Glutamatergic neuron (in vitro differentiated cells): Measurements from ENCODE around the gene DENR. TPM values are rescaled to one million over a fixed set of nuclear protein-coding genes. Genes with fewer than 3 reads are reported as not detected.

Source experiments
- DNase-seq: peaks from one replicate; pipeline ENCODE4 v3.0.0; 2022
- H3K27ac Mint-ChIP-seq: one replicate; pipeline ENCODE4 v1.8.0; 2020; ENCODE audit warnings: mild to moderate bottlenecking, mixed read lengths, inconsistent platforms; ENCODE audit not compliant: unreplicated experiment
- H3K27me3 Mint-ChIP-seq: one replicate; pipeline ENCODE4 v1.8.0; 2020; ENCODE audit warnings: mild to moderate bottlenecking, moderate library complexity, mixed read lengths, inconsistent platforms; ENCODE audit not compliant: unreplicated experiment
- H3K36me3 Mint-ChIP-seq: one replicate; pipeline ENCODE4 v1.8.0; 2020; ENCODE audit warnings: mild to moderate bottlenecking, mixed read lengths, inconsistent platforms; ENCODE audit not compliant: unreplicated experiment
- H3K4me1 Mint-ChIP-seq: one replicate; pipeline ENCODE4 v1.8.0; 2020; ENCODE audit warnings: mild to moderate bottlenecking, low read depth, mixed read lengths, inconsistent platforms; ENCODE audit not compliant: unreplicated experiment
- H3K4me3 Mint-ChIP-seq: one replicate; pipeline ENCODE4 v1.8.0; 2020; ENCODE audit warnings: mild to moderate bottlenecking, mixed read lengths, inconsistent platforms; ENCODE audit not compliant: unreplicated experiment
- H3K9me3 Mint-ChIP-seq: one replicate; pipeline ENCODE4 v1.8.0; 2020; ENCODE audit warnings: mild to moderate bottlenecking, moderate library complexity, mixed read lengths, inconsistent platforms; ENCODE audit not compliant: unreplicated experiment
- total RNA-seq: library from RNA; stranded (reverse); fragmentation: NEBNext Ultra II Directional; extraction: Animal tissue kit (Norgen Biotek cat#: 25700); gene quantifications from one replicate; pipeline ENCODE4 v1.2.1, GENCODE V29; 2021; ENCODE audit not compliant: unreplicated experiment
- TF ChIP-seq, protein P1 (sequence below): fragments of 200-600 bp; sonication (generic); IDR thresholded peaks from one replicate; pipeline ENCODE4 v1.5.0; 2021; ENCODE audit not compliant: partially characterized antibody, unreplicated experiment

The DENR gene
- total RNA-seq, 1 donor from 2014 or later: 42.7 TPM

DNA sequence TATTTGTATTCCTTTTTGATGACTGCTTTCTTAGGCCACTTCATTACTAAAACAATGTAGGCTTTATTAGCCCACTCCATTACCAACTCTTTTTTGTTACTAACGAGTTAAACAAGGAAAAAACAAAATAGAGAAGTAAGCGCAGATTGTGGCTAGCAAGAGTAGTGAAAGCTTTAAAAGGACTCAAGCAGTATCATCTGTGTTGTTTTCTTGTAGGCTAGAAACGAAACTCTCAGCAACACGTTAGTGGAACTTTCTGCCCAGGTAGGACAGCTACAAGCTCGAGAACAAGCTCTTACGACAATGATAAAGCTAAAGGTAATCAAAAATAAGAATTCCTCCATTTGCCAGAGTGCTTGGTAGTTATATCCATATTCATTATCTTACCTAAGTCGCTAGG is 32.9 kb downstream of the DENR start:
- Mint-ChIP-seq H3K27me3 (no peaks in the 10 kb centered on the region), H3K4me1 (no peaks in the 10 kb centered on the region), H3K9me3 (peaks cover 2% of the 10 kb centered on the region), H3K36me3 (no peaks in the 10 kb centered on the region), H3K4me3 (no peak overlapping the region), H3K27ac (no peak overlapping the region)
- no peak for DNase-seq
- TF ChIP-seq, protein P1, sequence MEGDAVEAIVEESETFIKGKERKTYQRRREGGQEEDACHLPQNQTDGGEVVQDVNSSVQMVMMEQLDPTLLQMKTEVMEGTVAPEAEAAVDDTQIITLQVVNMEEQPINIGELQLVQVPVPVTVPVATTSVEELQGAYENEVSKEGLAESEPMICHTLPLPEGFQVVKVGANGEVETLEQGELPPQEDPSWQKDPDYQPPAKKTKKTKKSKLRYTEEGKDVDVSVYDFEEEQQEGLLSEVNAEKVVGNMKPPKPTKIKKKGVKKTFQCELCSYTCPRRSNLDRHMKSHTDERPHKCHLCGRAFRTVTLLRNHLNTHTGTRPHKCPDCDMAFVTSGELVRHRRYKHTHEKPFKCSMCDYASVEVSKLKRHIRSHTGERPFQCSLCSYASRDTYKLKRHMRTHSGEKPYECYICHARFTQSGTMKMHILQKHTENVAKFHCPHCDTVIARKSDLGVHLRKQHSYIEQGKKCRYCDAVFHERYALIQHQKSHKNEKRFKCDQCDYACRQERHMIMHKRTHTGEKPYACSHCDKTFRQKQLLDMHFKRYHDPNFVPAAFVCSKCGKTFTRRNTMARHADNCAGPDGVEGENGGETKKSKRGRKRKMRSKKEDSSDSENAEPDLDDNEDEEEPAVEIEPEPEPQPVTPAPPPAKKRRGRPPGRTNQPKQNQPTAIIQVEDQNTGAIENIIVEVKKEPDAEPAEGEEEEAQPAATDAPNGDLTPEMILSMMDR: no peak

DNA sequence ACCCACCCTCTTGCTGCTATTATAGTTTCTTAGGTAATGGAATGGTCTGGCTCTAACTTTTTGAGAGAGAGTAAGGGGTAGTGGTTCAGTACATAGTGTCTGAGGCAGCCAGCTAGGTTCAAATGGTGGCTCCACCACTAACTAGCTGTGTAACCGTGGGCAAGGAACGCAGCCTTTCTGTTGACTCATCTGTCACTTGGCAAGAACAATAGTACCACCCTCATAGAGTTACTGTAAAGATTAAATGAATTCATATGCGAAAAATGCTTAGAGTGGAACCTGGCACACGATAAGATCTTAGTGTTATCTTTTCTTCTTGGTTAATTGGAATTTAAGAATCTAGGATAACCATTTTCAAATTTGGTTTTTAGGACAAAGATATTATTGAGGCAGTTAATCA is 35.8 kb downstream of the DENR start:
- TF ChIP-seq, protein P1: no peak
- H3K36me3 Mint-ChIP-seq: no peaks in the 10 kb centered on the region
- no peak overlapping the region for H3K27ac Mint-ChIP-seq
- H3K4me1 Mint-ChIP-seq: no peaks in the 10 kb centered on the region
- no peak for DNase-seq
- peaks cover 2% of the 10 kb centered on the region for H3K9me3 Mint-ChIP-seq
- H3K4me3 Mint-ChIP-seq: no peak overlapping the region
- H3K27me3 Mint-ChIP-seq: no peaks in the 10 kb centered on the region

GRCh38 chr12:122789637-122790036 is 37.0 kb downstream of the DENR start:
- Mint-ChIP-seq H3K4me1 (no peaks in the 10 kb centered on the region), H3K9me3 (no peaks in the 10 kb centered on the region)
- TF ChIP-seq, protein P1: no peak

GRCh38 chr12:122790393-122791075 is 37.9 kb downstream of the DENR start:
- TF ChIP-seq, protein P1: no peak
- H3K36me3 Mint-ChIP-seq: no peaks in the 10 kb centered on the region
- H3K4me1 Mint-ChIP-seq: no peaks in the 10 kb centered on the region
- no peak overlapping the region for H3K4me3 Mint-ChIP-seq
- H3K27ac Mint-ChIP-seq: no peak overlapping the region
- no peaks in the 10 kb centered on the region for H3K9me3 Mint-ChIP-seq
- DNase-seq: no peak
- H3K27me3 Mint-ChIP-seq: no peaks in the 10 kb centered on the region

More at GRCh38 chr12:122789637-122790036, 37.0 kb downstream of the DENR start:
- no peak overlapping the region for H3K27ac Mint-ChIP-seq
- DNase-seq: no peak
- H3K36me3 Mint-ChIP-seq: no peaks in the 10 kb centered on the region
- no peak overlapping the region for H3K4me3 Mint-ChIP-seq
- H3K27me3 Mint-ChIP-seq: no peaks in the 10 kb centered on the region

- TF ChIP-seq, protein P1: peak; percentile 89
- Mint-ChIP-seq H3K27ac (no peak overlapping the region), H3K36me3 (no peaks in the 10 kb centered on the region), H3K27me3 (no peaks in the 10 kb centered on the region), H3K4me3 (no peak overlapping the region), H3K4me1 (no peaks in the 10 kb centered on the region), H3K9me3 (no peaks in the 10 kb centered on the region)
- DNase-seq: no peak
Measured at GRCh38 chr12:122793685-122794106, 41.1 kb downstream of the DENR start.
